HG03060 (cell line): ENCODE results near the gene ZNF385A.

ENCODE experiments used
- ATAC-seq: cut with Tn5 transposase; IDR thresholded peaks from one replicate; pipeline ENCODE4 v1.9.1; 2021; ENCODE audit warnings: low read depth, moderate number of reproducible peaks; ENCODE audit not compliant: unreplicated experiment

ZNF385A gene

DNA sequence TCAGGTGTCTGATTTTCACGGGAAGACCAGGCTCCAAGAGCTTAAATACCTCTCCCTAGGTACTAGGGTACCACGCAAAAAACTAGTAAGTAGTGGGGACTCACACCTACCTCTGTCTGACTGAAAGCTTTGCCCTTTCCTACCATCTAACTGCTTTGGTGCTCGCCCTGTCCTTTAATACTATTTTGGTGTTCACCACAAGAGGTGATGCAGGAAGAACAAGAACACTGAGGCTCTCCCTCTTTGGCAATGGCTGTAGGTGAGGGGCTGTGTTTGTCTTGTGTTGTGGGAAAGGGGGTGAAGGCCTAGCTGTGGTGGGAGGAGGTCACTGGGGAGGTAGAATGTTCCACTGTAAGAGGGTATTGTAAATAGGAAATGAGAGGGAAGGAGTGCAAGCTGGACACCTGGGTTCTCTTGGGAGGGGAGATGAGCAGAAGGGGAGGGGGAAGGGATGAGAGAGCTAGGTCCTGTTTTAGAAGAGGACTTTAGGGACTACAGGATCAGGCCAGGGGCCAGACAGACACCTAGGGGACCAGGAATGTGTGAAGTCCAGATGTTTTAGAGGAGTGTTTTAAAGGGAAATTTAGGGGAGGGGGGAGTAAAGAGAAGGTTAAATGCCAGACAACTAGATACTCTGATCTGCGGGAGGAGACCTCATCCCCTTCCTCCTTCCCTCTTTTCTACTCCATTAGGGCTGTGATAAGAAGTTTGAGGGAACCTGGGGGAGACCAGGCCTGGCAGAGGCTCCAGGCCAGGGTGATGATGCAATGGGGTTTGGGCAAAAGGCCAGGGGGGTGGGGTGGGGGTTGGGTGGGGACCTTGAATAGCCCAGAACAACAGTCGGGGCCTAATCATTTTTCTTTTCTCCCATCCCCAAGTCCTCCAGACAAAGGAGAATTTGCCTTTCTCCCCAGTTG lies 32.4 kb upstream of the ZNF385A start:
- ATAC-seq: no peak

- no peak for ATAC-seq
These were observed 30.8 kb upstream of the ZNF385A start for GRCh38 chr12:54415221-54415929.

- no peak for ATAC-seq
These were observed 29.0 kb upstream of the ZNF385A start for GRCh38 chr12:54413284-54414190.

- ATAC-seq: no peak
These were observed 28.3 kb upstream of the ZNF385A start for GRCh38 chr12:54412786-54413185.

- no peak for ATAC-seq
These were observed 27.8 kb upstream of the ZNF385A start for GRCh38 chr12:54412348-54412747.

DNA sequence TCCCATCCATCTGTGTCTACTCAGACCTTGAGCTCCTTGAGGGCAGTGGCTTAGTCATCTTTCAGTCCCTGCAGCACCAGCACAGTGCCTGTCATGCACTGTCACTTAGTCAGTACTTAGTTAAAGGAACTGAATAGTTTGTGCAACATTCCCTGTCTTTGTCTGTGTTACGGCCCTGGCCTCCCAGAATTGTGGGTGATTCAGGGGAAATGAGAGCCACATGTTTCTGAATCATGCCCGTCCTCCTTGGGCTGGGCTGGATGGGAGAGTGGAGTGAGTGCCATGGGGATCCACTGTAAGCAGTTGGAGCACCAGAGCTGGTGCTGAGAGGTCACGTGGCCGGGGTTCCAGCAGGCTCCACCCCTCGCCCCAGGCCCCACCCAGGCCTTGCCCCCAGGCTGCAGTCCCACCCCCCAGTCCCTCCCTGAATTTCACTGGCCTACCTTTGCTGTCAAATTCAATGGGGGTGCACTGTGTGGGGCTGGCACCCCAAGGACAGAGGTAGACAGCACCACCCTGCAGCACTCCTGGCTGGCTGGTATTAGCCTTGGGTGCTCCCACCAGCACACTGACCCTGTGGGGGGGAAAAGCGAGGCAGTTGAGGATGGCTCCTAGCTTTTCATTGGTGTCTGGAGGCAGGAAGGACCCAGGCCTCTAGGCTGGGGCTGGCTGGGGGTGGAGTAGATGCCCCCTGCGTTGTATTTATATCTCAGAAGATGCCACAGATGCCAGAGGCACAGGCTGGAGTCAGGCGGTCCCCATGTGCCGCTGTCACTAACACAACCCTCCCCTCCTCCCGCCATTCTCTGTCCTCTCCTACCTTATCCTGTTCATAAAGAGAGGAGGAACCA lies 27.1 kb upstream of the ZNF385A start:
- no peak for ATAC-seq

DNA sequence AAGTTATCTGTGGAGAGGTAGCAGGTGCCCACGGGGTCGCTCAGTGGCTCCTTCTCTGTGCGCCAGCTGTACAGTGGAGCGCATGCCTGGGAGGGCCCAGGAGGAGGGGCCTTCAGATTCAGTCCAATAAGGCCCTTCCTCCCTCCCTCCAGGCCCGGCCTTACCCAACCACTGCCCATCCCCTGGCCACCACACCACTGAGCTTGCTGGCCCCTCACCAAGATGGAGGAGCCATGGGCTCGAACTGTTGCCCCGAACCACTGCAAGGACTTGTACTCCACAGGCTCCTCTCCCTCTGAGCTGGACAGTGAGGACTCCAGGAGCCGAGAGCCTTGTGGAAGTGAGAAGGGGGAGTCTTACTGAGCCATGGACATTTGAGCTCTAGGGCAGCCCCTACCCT lies 24.7 kb upstream of the ZNF385A start:
- no peak for ATAC-seq

GRCh38 chr12:54407183-54407905 lies 22.8 kb upstream of the ZNF385A start:
- no peak for ATAC-seq

DNA sequence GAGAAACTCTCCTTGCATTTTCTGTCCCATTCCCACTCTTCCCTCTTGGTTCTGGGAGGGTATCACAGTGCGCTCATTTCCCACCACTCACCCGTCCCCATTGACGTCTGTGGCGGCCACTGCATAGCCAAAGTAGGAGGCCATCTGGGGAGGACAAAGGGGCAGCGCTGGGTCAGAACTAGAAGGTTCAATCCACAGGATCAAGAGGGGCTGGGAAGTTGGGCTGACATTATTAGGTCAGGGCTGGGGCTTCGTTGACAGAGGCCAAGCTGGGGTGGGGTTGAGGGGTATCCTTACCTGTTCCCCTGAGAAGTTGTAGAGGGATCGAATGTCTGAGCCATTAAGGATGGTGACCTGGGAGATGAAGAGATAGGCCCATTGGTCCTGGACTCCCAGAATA lies 21.0 kb upstream of the ZNF385A start:
- no peak for ATAC-seq

GRCh38 chr12:54405106-54405505 lies 20.6 kb upstream of the ZNF385A start:
- no peak for ATAC-seq

GRCh38 chr12:54404061-54405004 lies 19.8 kb upstream of the ZNF385A start:
- no peak for ATAC-seq

DNA sequence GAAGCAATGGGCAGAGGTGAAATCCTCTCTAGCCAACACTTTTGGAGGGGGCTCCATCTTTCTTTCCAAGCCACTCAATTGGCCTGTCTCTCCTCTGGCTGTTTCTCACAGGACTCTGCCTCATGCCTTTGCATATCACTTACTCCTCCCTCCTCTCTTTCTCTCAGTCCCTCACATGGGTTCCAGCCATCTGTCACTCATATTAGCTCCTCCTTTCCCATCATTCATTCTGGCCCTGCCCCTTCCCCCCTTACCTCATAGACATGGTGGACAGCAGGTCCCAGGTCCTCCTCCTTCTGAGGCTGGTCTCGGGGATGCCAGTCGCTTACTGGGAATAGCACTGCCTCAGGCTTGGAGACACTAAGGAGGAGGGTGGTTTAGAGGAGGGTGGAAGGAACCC lies 16.6 kb upstream of the ZNF385A start:
- ATAC-seq: no peak

DNA sequence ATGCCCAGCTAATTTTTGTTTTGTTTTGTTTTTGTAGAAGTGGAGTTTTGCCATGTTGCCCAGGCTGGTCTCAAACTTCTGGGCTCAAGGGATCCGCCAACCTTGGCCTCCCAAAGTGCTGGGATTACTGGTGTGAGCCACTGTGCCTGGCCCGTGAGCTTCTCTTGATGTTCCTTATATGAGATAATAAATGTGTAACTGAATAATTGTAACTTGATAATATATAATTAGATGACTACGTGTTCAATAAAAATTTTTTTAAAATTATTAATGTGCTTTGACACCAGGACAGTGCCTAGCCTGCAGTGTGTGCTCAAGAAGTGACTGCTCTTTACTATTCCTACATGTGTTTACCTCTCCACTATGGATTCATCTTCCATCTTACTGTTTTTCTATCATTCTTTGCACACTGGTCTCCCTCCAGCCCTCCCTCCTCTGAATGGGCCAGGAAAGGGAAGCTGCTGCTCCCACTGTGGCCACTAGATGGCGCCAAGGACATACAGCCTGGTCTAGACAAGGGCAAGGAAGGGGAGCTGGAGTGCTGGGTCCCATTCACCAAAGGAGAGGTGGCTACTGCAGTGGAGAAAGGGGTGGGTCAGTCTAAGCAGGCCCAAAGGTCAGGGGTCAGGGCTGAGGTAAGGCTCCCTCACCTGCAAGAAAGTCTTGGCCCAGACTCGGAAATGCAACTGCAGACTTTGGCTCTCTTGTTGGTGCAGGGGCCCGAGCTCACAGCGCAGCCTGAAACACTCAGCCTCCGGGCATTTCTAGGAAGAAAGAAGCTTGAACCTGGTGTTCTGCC lies 14.7 kb upstream of the ZNF385A start:
- no peak for ATAC-seq

DNA sequence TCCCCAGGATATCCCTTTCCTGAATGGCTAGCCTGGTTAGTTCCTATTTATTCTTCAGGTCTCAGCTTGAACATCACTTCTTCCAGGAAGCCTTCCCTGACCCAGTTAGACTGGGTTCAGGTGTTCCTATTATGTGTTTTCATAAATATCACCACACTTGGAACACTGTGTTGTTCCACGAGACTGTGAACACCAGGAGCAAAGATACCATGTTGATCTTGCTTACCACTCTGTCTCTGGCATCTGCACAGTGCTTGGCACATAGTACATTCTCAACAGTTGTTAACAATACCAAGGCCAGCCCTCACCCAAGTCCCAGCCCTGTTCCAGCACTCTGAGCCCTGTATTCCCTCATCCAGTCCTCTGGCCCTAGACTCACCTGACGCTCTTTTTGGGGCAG lies 13.7 kb upstream of the ZNF385A start:
- no peak for ATAC-seq

- no peak for ATAC-seq
These were observed 12.6 kb upstream of the ZNF385A start for GRCh38 chr12:54397157-54397556.

- no peak for ATAC-seq
These were observed 11.0 kb upstream of the ZNF385A start for GRCh38 chr12:54395545-54395944.

GRCh38 chr12:54394986-54395385 lies 10.5 kb upstream of the ZNF385A start:
- no peak for ATAC-seq
